ENCODE measurements around the gene DUXA. TPM values are rescaled to one million over a fixed set of nuclear protein-coding genes. Genes with fewer than 3 reads are reported as not detected.
"Not testable (repeated sequence)": the region's sequence is repeated elsewhere in the genome, so short reads cannot be mapped to it uniquely, and the experiment has no call there.

The DUXA gene
- total RNA-seq: not detected
- long read RNA-seq: 0 reads

- DNase-seq: no peak
Observed at GRCh38 chr19:57167385-57167784, at the start of gene DUXA. Gene DUXA (minus strand): TSS chr19:57167485. CDS start chr19:57167443, 42 bp downstream.

GRCh38 chr19:57212109-57212508 lies 44.8 kb upstream of the DUXA start:
- intact Hi-C loops (cut with DNase I): no loop called here
- no peak for DNase-seq
- ATAC-seq (ENCODE audit: poor library complexity): no peak

More at GRCh38 chr19:57167385-57167784, at the start of gene DUXA:
- intact Hi-C loops (cut with DNase I): no loop called here
- no peak for ATAC-seq (ENCODE audit: poor library complexity)

- DNase-seq: no peak
- intact Hi-C loops (cut with DNase I): no loop called here
- no peak for ATAC-seq (ENCODE audit: poor library complexity)
Observed at GRCh38 chr19:57210381-57210780, 43.1 kb upstream of the DUXA start.

- ATAC-seq (ENCODE audit: poor library complexity) (no peak), DNase-seq (no peak)
- intact Hi-C loops (cut with DNase I): no loop called here
Observed at GRCh38 chr19:57202160-57202559, 34.9 kb upstream of the DUXA start.

- ATAC-seq (ENCODE audit: poor library complexity); DNase-seq; intact Hi-C loops (cut with DNase I): not testable (repeated sequence)
Observed at GRCh38 chr19:57197874-57198273, 30.6 kb upstream of the DUXA start.

- intact Hi-C loops (cut with DNase I): no loop called here
- ATAC-seq (ENCODE audit: poor library complexity): no peak
- DNase-seq: no peak
Observed at GRCh38 chr19:57192993-57193392, 25.7 kb upstream of the DUXA start.

- intact Hi-C loops (cut with DNase I): no loop called here
- ATAC-seq (ENCODE audit: poor library complexity) (peak; percentile 2), DNase-seq (no peak)
Observed at GRCh38 chr19:57192077-57192420, 24.8 kb upstream of the DUXA start.

- peak; percentile 99 for ATAC-seq (ENCODE audit: poor library complexity)
- intact Hi-C loops (cut with DNase I): no loop called here
Observed at GRCh38 chr19:57191141-57192076, 24.1 kb upstream of the DUXA start, which contains the start of gene ZNF264. Gene ZNF264 (plus strand): TSS chr19:57191500. CDS start chr19:57191914, 414 bp downstream.

GRCh38 chr19:57190301-57190700 lies 23.0 kb upstream of the DUXA start:
- ATAC-seq (ENCODE audit: poor library complexity) (no peak), DNase-seq (no peak)
- intact Hi-C loops (cut with DNase I): no loop called here

More at GRCh38 chr19:57191141-57192076, 24.1 kb upstream of the DUXA start, which contains the start of gene ZNF264:
- peak; percentile 97 for DNase-seq

- ATAC-seq (ENCODE audit: poor library complexity) (peak; percentile 83), DNase-seq (peak; percentile 64)
- intact Hi-C loops (cut with DNase I): no loop called here
Observed at GRCh38 chr19:57171551-57172081, 4.3 kb upstream of the DUXA start.

GRCh38 chr19:57165846-57166245 lies 1.4 kb downstream of the DUXA start:
- intact Hi-C loops (cut with DNase I): no loop called here
- DNase-seq: no peak
- ATAC-seq (ENCODE audit: poor library complexity): no peak

GRCh38 chr19:57161985-57162539 lies 5.2 kb downstream of the DUXA start:
- intact Hi-C loops (cut with DNase I): no loop called here
- ATAC-seq (ENCODE audit: poor library complexity): no peak

GRCh38 chr19:57152921-57153320 lies 14.4 kb downstream of the DUXA start:
- intact Hi-C loops (cut with DNase I): no loop called here
- ATAC-seq (ENCODE audit: poor library complexity): no peak
- DNase-seq: no peak

More at GRCh38 chr19:57161985-57162539, 5.2 kb downstream of the DUXA start:
- DNase-seq: no peak

GRCh38 chr19:57141699-57142098 lies 25.6 kb downstream of the DUXA start:
- intact Hi-C loops (cut with DNase I): no loop called here
- DNase-seq: no peak
- ATAC-seq (ENCODE audit: poor library complexity): no peak

GRCh38 chr19:57135797-57136196 lies 31.5 kb downstream of the DUXA start:
- no peak for ATAC-seq (ENCODE audit: poor library complexity)
- intact Hi-C loops (cut with DNase I): no loop called here
- DNase-seq: no peak

GRCh38 chr19:57127403-57127802 lies 39.9 kb downstream of the DUXA start:
- intact Hi-C loops (cut with DNase I); DNase-seq: not testable (repeated sequence)

GRCh38 chr19:57123882-57124281 lies 43.4 kb downstream of the DUXA start:
- ATAC-seq (ENCODE audit: poor library complexity) (no peak), DNase-seq (no peak)
- intact Hi-C loops (cut with DNase I): no loop called here

More at GRCh38 chr19:57127403-57127802, 39.9 kb downstream of the DUXA start:
- not testable (repeated sequence) for ATAC-seq (ENCODE audit: poor library complexity)

- intact Hi-C loops (cut with DNase I): no loop called here
- DNase-seq: no peak
- ATAC-seq (ENCODE audit: poor library complexity): no peak
Observed at GRCh38 chr19:57118848-57119247, 48.4 kb downstream of the DUXA start.

- DNase-seq; intact Hi-C loops (cut with DNase I); ATAC-seq (ENCODE audit: poor library complexity): not testable (repeated sequence)
Observed at GRCh38 chr19:57113501-57113900, 53.8 kb downstream of the DUXA start.

- ATAC-seq (ENCODE audit: poor library complexity): no peak
- intact Hi-C loops (cut with DNase I): no loop called here
- no peak for DNase-seq
Observed at GRCh38 chr19:57111329-57111644, 56.0 kb downstream of the DUXA start.

All from Right ventricle myocardium superior (tissue), 1 donor.